HEK293 (cell line): ENCODE measurements around the gene DIS3L2.

Source experiments
- OSR2 ChIP-seq: fragments of 450-650 bp; formaldehyde crosslinking; IDR thresholded peaks from 2 replicates; pipeline ENCODE4 v1.5.1; 2016; ENCODE audit warnings: missing biosample characterization, missing genetic modification characterization
- ZNF121 ChIP-seq: fragments of 450-650 bp; formaldehyde crosslinking; IDR thresholded peaks from 2 replicates; pipeline ENCODE4 v1.5.1; 2016; ENCODE audit warnings: missing biosample characterization, missing genetic modification characterization
- ZNF274 ChIP-seq, 2 experiments: fragments of 200-500 bp in 1 of 2; fragments of 450-650 bp in 1 of 2; sonication (Bioruptor generic) in 1 of 2; formaldehyde crosslinking in 1 of 2; IDR thresholded peaks; 2 replicates each; pipeline versions ENCODE4 v1.5.1 to v1.6.1; 2014 to 2016; ENCODE audit warnings: borderline replicate concordance in 1 of 2, inconsistent platforms in 1 of 2, low read length in 1 of 2, missing biosample characterization in 1 of 2, missing genetic modification characterization in 1 of 2
- ZNF510 ChIP-seq: fragments of 450-650 bp; formaldehyde crosslinking; IDR thresholded peaks from 2 replicates; pipeline ENCODE4 v1.5.1; 2018; ENCODE audit warnings: mild to moderate bottlenecking, missing genetic modification characterization, missing biosample characterization; ENCODE audit not compliant: insufficient replicate concordance
- ZNF76 ChIP-seq: fragments of 450-650 bp; formaldehyde crosslinking; IDR thresholded peaks from 2 replicates; pipeline ENCODE4; 2016; ENCODE audit warnings: low read depth, missing biosample characterization, missing genetic modification characterization, borderline replicate concordance
- TF ChIP-seq, protein P1 (sequence below): fragments of 450-650 bp; IDR thresholded peaks from 2 replicates; pipeline ENCODE4 v1.5.1; 2018; ENCODE audit warnings: missing biosample characterization, missing genetic modification characterization
- TF ChIP-seq, protein P2 (sequence below): fragments of 450-650 bp; formaldehyde crosslinking; IDR thresholded peaks from 2 replicates; pipeline ENCODE4 v1.5.1; 2016; ENCODE audit warnings: missing biosample characterization, missing genetic modification characterization
- TF ChIP-seq, protein P3 (sequence below): fragments of 450-650 bp; formaldehyde crosslinking; IDR thresholded peaks from 2 replicates; pipeline ENCODE4 v1.5.1; 2016; ENCODE audit warnings: missing biosample characterization, missing genetic modification characterization
- TF ChIP-seq, protein P4 (sequence below): fragments of 450-650 bp; formaldehyde crosslinking; IDR thresholded peaks from 2 replicates; pipeline ENCODE4 v1.5.1; 2016; ENCODE audit warnings: missing biosample characterization, missing genetic modification characterization, low read depth
- TF ChIP-seq, protein P5 (sequence below): fragments of 450-650 bp; formaldehyde crosslinking; IDR thresholded peaks from 2 replicates; pipeline ENCODE4 v1.5.1; 2017; ENCODE audit warnings: missing biosample characterization, missing genetic modification characterization
- TF ChIP-seq, protein P6 (sequence below): fragments of 450-650 bp; formaldehyde crosslinking; IDR thresholded peaks from 2 replicates; pipeline ENCODE4 v1.5.1; 2016; ENCODE audit warnings: missing biosample characterization, missing genetic modification characterization
- TF ChIP-seq, protein P7 (sequence below): fragments of 450-650 bp; formaldehyde crosslinking; IDR thresholded peaks from 2 replicates; pipeline ENCODE4 v1.5.1; 2016; ENCODE audit warnings: missing biosample characterization, missing genetic modification characterization
- TF ChIP-seq, protein P8 (sequence below): fragments of 450-650 bp; formaldehyde crosslinking; IDR thresholded peaks from 2 replicates; pipeline ENCODE4 v1.5.1; 2016; ENCODE audit warnings: missing biosample characterization, missing genetic modification characterization

DNA sequence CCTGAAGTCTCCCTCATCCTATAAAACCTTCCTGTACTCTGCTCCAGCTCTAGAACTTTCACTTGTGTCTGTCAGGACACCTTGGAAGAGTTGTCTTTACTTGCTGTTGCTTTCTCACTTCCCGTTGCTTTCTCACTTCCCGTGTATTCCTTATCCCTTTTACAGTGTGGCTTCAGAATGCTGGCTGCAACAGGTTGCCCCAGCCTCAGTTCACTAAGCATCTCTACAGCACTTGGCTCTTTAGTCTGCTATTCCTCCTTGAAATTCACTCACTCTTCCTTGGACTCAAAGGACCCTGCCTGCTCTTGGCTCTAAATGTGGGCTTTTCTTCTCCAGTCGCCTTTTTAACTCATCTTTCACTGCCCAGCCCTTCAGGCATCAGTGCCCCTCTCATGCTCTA, 254.5 kb downstream of the DIS3L2 start:
- TF ChIP-seq ZNF76 (tag by site-specific recombination): no peak
- TF ChIP-seq, protein P1, sequence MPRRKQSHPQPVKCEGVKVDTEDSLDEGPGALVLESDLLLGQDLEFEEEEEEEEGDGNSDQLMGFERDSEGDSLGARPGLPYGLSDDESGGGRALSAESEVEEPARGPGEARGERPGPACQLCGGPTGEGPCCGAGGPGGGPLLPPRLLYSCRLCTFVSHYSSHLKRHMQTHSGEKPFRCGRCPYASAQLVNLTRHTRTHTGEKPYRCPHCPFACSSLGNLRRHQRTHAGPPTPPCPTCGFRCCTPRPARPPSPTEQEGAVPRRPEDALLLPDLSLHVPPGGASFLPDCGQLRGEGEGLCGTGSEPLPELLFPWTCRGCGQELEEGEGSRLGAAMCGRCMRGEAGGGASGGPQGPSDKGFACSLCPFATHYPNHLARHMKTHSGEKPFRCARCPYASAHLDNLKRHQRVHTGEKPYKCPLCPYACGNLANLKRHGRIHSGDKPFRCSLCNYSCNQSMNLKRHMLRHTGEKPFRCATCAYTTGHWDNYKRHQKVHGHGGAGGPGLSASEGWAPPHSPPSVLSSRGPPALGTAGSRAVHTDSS (tag by site-specific recombination): no peak
- TF ChIP-seq, protein P2, sequence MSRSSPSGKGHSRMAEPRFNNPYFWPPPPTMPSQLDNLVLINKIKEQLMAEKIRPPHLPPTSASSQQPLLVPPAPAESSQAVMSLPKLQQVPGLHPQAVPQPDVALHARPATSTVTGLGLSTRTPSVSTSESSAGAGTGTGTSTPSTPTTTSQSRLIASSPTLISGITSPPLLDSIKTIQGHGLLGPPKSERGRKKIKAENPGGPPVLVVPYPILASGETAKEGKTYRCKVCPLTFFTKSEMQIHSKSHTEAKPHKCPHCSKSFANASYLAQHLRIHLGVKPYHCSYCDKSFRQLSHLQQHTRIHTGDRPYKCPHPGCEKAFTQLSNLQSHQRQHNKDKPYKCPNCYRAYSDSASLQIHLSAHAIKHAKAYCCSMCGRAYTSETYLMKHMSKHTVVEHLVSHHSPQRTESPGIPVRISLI (tag by site-specific recombination): no peak
- TF ChIP-seq, protein P3, sequence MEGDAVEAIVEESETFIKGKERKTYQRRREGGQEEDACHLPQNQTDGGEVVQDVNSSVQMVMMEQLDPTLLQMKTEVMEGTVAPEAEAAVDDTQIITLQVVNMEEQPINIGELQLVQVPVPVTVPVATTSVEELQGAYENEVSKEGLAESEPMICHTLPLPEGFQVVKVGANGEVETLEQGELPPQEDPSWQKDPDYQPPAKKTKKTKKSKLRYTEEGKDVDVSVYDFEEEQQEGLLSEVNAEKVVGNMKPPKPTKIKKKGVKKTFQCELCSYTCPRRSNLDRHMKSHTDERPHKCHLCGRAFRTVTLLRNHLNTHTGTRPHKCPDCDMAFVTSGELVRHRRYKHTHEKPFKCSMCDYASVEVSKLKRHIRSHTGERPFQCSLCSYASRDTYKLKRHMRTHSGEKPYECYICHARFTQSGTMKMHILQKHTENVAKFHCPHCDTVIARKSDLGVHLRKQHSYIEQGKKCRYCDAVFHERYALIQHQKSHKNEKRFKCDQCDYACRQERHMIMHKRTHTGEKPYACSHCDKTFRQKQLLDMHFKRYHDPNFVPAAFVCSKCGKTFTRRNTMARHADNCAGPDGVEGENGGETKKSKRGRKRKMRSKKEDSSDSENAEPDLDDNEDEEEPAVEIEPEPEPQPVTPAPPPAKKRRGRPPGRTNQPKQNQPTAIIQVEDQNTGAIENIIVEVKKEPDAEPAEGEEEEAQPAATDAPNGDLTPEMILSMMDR (tag by site-specific recombination): no peak
- TF ChIP-seq, protein P4, sequence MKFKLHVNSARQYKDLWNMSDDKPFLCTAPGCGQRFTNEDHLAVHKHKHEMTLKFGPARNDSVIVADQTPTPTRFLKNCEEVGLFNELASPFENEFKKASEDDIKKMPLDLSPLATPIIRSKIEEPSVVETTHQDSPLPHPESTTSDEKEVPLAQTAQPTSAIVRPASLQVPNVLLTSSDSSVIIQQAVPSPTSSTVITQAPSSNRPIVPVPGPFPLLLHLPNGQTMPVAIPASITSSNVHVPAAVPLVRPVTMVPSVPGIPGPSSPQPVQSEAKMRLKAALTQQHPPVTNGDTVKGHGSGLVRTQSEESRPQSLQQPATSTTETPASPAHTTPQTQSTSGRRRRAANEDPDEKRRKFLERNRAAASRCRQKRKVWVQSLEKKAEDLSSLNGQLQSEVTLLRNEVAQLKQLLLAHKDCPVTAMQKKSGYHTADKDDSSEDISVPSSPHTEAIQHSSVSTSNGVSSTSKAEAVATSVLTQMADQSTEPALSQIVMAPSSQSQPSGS: no peak
- TF ChIP-seq, protein P5, sequence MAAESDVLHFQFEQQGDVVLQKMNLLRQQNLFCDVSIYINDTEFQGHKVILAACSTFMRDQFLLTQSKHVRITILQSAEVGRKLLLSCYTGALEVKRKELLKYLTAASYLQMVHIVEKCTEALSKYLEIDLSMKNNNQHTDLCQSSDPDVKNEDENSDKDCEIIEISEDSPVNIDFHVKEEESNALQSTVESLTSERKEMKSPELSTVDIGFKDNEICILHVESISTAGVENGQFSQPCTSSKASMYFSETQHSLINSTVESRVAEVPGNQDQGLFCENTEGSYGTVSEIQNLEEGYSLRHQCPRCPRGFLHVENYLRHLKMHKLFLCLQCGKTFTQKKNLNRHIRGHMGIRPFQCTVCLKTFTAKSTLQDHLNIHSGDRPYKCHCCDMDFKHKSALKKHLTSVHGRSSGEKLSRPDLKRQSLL: no peak
- no peak for TF ChIP-seq OSR2 (tag by site-specific recombination)
- TF ChIP-seq ZNF274 (IDR thresholded peaks at IDR 0.05; ENCODE audit: low read length): no peak
- no peak for TF ChIP-seq ZNF274 (tag by site-specific recombination; IDR thresholded peaks at IDR 0.05; ENCODE audit: borderline replicate concordance)
- TF ChIP-seq ZNF121: no peak
- TF ChIP-seq, protein P6, sequence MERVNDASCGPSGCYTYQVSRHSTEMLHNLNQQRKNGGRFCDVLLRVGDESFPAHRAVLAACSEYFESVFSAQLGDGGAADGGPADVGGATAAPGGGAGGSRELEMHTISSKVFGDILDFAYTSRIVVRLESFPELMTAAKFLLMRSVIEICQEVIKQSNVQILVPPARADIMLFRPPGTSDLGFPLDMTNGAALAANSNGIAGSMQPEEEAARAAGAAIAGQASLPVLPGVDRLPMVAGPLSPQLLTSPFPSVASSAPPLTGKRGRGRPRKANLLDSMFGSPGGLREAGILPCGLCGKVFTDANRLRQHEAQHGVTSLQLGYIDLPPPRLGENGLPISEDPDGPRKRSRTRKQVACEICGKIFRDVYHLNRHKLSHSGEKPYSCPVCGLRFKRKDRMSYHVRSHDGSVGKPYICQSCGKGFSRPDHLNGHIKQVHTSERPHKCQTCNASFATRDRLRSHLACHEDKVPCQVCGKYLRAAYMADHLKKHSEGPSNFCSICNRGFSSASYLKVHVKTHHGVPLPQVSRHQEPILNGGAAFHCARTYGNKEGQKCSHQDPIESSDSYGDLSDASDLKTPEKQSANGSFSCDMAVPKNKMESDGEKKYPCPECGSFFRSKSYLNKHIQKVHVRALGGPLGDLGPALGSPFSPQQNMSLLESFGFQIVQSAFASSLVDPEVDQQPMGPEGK: no peak
- TF ChIP-seq, protein P7, sequence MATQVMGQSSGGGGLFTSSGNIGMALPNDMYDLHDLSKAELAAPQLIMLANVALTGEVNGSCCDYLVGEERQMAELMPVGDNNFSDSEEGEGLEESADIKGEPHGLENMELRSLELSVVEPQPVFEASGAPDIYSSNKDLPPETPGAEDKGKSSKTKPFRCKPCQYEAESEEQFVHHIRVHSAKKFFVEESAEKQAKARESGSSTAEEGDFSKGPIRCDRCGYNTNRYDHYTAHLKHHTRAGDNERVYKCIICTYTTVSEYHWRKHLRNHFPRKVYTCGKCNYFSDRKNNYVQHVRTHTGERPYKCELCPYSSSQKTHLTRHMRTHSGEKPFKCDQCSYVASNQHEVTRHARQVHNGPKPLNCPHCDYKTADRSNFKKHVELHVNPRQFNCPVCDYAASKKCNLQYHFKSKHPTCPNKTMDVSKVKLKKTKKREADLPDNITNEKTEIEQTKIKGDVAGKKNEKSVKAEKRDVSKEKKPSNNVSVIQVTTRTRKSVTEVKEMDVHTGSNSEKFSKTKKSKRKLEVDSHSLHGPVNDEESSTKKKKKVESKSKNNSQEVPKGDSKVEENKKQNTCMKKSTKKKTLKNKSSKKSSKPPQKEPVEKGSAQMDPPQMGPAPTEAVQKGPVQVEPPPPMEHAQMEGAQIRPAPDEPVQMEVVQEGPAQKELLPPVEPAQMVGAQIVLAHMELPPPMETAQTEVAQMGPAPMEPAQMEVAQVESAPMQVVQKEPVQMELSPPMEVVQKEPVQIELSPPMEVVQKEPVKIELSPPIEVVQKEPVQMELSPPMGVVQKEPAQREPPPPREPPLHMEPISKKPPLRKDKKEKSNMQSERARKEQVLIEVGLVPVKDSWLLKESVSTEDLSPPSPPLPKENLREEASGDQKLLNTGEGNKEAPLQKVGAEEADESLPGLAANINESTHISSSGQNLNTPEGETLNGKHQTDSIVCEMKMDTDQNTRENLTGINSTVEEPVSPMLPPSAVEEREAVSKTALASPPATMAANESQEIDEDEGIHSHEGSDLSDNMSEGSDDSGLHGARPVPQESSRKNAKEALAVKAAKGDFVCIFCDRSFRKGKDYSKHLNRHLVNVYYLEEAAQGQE (tag by site-specific recombination): no peak
- TF ChIP-seq, protein P8, sequence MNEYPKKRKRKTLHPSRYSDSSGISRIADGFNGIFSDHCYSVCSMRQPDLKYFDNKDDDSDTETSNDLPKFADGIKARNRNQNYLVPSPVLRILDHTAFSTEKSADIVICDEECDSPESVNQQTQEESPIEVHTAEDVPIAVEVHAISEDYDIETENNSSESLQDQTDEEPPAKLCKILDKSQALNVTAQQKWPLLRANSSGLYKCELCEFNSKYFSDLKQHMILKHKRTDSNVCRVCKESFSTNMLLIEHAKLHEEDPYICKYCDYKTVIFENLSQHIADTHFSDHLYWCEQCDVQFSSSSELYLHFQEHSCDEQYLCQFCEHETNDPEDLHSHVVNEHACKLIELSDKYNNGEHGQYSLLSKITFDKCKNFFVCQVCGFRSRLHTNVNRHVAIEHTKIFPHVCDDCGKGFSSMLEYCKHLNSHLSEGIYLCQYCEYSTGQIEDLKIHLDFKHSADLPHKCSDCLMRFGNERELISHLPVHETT (tag by site-specific recombination): no peak
- TF ChIP-seq ZNF510 (tag by site-specific recombination): no peak
